ENCODE results near the gene ATAD1. TPM values are rescaled to one million over a fixed set of nuclear protein-coding genes. Genes with fewer than 3 reads are reported as not detected.

Gene ATAD1
- total RNA-seq, 1 experiment from 2014 or later = 15.7 TPM

GRCh38 chr10:87702973-87703294 lies 115.1 kb downstream of the ATAD1 start:
- H3F3A ChIP-seq (ENCODE audit: low read length, unreplicated experiment) = no peaks in the 10 kb centered on the region
- H3K27me3 ChIP-seq (ENCODE audit: low read length) = no peaks in the 10 kb centered on the region
- no peaks in the 10 kb centered on the region for H3K9me3 ChIP-seq (ENCODE audit: low read length)
- H3K9ac ChIP-seq (ENCODE audit: low read length) = no peak overlapping the region
- intact Hi-C loops (cut with micrococcal nuclease) = no loop called here
- H4K20me1 ChIP-seq (ENCODE audit: low read length) = no peaks in the 10 kb centered on the region
- peaks cover 34% of the 10 kb centered on the region for H3K4me1 ChIP-seq (ENCODE audit: insufficient read depth, low read length)
- ChIA-PET POLR2A (ENCODE audit: unreplicated experiment) (no interaction called here), CTCF (no interaction called here)
- H3K4me2 ChIP-seq (ENCODE audit: low read length) = no peak overlapping the region
- H3K79me2 ChIP-seq (ENCODE audit: low read length) = no peaks in the 10 kb centered on the region
- H3K36me3 ChIP-seq (ENCODE audit: low read depth, low read length) = no peaks in the 10 kb centered on the region
- BruUV-seq (replicated peaks) = no TSS peak
- no peak for ATAC-seq
- no peaks in the 10 kb centered on the region for H3K9me2 ChIP-seq (replicated peaks; ENCODE audit: low read length)
- no peak for DNase-seq
- H2AFZ ChIP-seq (ENCODE audit: low read length) = no peak overlapping the region
- H3K27ac ChIP-seq (ENCODE audit: low read length) = no peak overlapping the region
- no peak for TF ChIP-seq EZH2phosphoT487 (IDR thresholded peaks at IDR 0.05; ENCODE audit: borderline replicate concordance, low read length)
- TF ChIP-seq CTCF (conservative IDR thresholded peaks at IDR 0.05; ENCODE audit: low read depth, low read length) = no peak
- TF ChIP-seq EZH2 (IDR thresholded peaks at IDR 0.05; ENCODE audit: low read length, unreplicated experiment) = no peak
- H3K4me3 ChIP-seq (ENCODE audit: low read length) = no peak overlapping the region

GRCh38 chr10:87702260-87702972 lies 115.6 kb downstream of the ATAD1 start:
- Histone ChIP-seq H3K36me3 (ENCODE audit: low read depth, low read length) (no peaks in the 10 kb centered on the region), H3K4me3 (ENCODE audit: low read length) (no peak overlapping the region), H3K9ac (ENCODE audit: low read length) (no peak overlapping the region), H3K79me2 (ENCODE audit: low read length) (no peaks in the 10 kb centered on the region), H3K4me2 (ENCODE audit: low read length) (no peak overlapping the region), H3K9me2 (replicated peaks; ENCODE audit: low read length) (no peaks in the 10 kb centered on the region), H3K9me3 (ENCODE audit: low read length) (no peaks in the 10 kb centered on the region), H3K27ac (ENCODE audit: low read length) (no peak overlapping the region), H2AFZ (ENCODE audit: low read length) (no peak overlapping the region), H4K20me1 (ENCODE audit: low read length) (no peaks in the 10 kb centered on the region), H3K27me3 (ENCODE audit: low read length) (no peaks in the 10 kb centered on the region), H3K4me1 (ENCODE audit: insufficient read depth, low read length) (peaks cover 34% of the 10 kb centered on the region), H3F3A (ENCODE audit: low read length, unreplicated experiment) (no peaks in the 10 kb centered on the region)
- TF ChIP-seq EZH2 (IDR thresholded peaks at IDR 0.05; ENCODE audit: low read length, unreplicated experiment) (no peak), EZH2phosphoT487 (IDR thresholded peaks at IDR 0.05; ENCODE audit: borderline replicate concordance, low read length) (no peak), CTCF (conservative IDR thresholded peaks at IDR 0.05; ENCODE audit: low read depth, low read length) (no peak)
- POLR2A ChIA-PET (ENCODE audit: unreplicated experiment) = no interaction called here
- CTCF ChIA-PET = no interaction called here
- no TSS peak for BruUV-seq (replicated peaks)
- ATAC-seq (no peak), DNase-seq (no peak)
- intact Hi-C loops (cut with micrococcal nuclease) = no loop called here

Other genes starting within 250 kb of the ATAD1 start
- gene PAPSS2, start 158.3 kb downstream of the ATAD1 start, total RNA-seq (2014; rRNA removed) = 16.4 and 17.3 TPM in 2 replicates
- 0.15 and 0.23 TPM in 2 replicates for gene KLLN, start 45.3 kb upstream of the ATAD1 start, total RNA-seq (2014; rRNA removed)
- gene PTEN, start 45.4 kb upstream of the ATAD1 start, total RNA-seq (2014; rRNA removed) = 7.8 and 18.5 TPM in 2 replicates

All from PC-3 (cell line).